ENCODE data around the gene NEK5.

GRCh38 chr13:52137489-52137888 is 8.6 kb upstream of the NEK5 start:
- TF ChIP-seq CTCF (IDR thresholded peaks at IDR 0.05), result no peak
- TF ChIP-seq EP300 (IDR thresholded peaks at IDR 0.05), result no peak
